PFSK-1 (cell line): ENCODE measurements around the gene RYR1.

Experiments
- FOXP2 ChIP-seq: optimal IDR thresholded peaks from 2 replicates; pipeline ENCODE3; 2011; ENCODE audit warnings: borderline replicate concordance, control low read depth, inconsistent platforms; ENCODE audit not compliant: insufficient read depth; ENCODE audit errors: extremely low read length, extremely low read depth
- POLR2AphosphoS5 ChIP-seq: IDR thresholded peaks from 2 replicates; pipeline ENCODE4 v1.6.1; 2012; ENCODE audit warnings: low read depth, mild to moderate bottlenecking, control low read depth, low read length, moderate library complexity
- SIN3A ChIP-seq: IDR thresholded peaks from 2 replicates; pipeline ENCODE4 v1.6.1; 2012; ENCODE audit warnings: mild to moderate bottlenecking, low read length, moderate library complexity, borderline replicate concordance; ENCODE audit not compliant: insufficient read depth
- TAF1 ChIP-seq: IDR thresholded peaks from 2 replicates; pipeline ENCODE4 v1.6.1; 2012; ENCODE audit warnings: low read length, control low read depth, borderline replicate concordance; ENCODE audit not compliant: insufficient read depth
- TF ChIP-seq, protein P1 (sequence below), 2 experiments: IDR thresholded peaks; 2 replicates each; pipeline versions ENCODE4 v1.6.1 to v1.8.0; 2011 to 2012; ENCODE audit warnings: low read depth in 2 of 2, low read length in 2 of 2, control low read depth in 1 of 2, inconsistent platforms in 1 of 2, mild to moderate bottlenecking in 1 of 2, moderate library complexity in 1 of 2; ENCODE audit not compliant: insufficient read depth in 1 of 2

RYR1 gene

DNA sequence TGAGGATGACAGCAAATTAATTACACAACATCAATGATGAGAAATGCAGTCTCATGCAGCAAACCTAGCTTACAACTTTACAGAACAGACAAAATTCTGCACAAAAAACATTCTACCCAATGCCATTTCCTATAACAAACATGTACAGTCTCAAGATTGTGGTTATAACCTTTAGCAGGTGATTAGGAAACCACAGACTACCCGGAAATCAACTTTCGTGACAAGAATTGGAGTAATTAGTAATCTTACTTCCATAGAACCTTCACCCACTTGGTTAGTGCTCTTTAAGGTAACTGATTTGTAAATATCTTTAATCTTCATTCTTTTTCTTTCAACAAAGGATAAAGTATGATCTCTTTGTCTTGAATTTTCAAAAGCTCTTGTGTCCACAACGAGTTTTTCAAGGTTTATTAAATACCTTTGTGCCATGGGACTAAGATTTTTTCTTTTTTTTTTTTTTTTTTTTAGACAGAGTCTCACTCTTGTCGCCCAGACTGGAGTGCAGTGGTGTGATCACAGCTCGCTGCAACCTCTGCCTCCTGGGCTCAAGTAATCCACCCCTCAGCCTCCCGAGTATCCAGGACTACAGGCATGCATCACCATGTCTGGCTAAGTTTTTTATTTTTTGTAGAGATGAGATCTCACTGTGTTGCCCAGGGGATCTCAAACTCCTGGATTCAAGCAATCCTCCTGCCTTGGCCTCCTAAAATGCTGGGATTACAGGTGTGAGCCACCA, 105.5 kb downstream of the RYR1 start:
- TF ChIP-seq POLR2AphosphoS5: no peak
- TF ChIP-seq SIN3A: no peak
- TF ChIP-seq, protein P1, sequence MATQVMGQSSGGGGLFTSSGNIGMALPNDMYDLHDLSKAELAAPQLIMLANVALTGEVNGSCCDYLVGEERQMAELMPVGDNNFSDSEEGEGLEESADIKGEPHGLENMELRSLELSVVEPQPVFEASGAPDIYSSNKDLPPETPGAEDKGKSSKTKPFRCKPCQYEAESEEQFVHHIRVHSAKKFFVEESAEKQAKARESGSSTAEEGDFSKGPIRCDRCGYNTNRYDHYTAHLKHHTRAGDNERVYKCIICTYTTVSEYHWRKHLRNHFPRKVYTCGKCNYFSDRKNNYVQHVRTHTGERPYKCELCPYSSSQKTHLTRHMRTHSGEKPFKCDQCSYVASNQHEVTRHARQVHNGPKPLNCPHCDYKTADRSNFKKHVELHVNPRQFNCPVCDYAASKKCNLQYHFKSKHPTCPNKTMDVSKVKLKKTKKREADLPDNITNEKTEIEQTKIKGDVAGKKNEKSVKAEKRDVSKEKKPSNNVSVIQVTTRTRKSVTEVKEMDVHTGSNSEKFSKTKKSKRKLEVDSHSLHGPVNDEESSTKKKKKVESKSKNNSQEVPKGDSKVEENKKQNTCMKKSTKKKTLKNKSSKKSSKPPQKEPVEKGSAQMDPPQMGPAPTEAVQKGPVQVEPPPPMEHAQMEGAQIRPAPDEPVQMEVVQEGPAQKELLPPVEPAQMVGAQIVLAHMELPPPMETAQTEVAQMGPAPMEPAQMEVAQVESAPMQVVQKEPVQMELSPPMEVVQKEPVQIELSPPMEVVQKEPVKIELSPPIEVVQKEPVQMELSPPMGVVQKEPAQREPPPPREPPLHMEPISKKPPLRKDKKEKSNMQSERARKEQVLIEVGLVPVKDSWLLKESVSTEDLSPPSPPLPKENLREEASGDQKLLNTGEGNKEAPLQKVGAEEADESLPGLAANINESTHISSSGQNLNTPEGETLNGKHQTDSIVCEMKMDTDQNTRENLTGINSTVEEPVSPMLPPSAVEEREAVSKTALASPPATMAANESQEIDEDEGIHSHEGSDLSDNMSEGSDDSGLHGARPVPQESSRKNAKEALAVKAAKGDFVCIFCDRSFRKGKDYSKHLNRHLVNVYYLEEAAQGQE (IDR thresholded peaks at IDR 0.05; ENCODE audit: insufficient read depth in 1 of 2, low read depth in 2 of 2, low read length in 2 of 2): no peak
- TF ChIP-seq FOXP2: no peak
- no peak for TF ChIP-seq TAF1

DNA sequence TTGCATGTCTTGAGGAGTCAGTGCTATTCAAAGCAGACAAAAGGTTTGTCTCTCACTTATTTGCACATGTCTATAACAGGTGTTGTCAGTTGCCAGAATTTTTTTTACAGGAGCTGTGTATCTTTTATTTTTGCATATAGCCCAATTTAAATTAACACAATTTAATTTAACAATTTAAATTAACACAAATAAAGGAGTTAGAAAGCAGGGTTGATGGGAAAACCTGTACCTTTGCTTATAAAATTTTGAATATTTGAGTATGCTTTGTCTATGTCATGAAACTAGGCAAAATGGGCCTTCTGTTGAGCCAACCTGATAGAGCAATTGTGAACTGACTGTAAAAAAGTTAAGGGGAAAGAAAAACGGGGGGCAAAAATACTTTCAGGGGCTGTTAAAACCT, 106.3 kb downstream of the RYR1 start:
- TF ChIP-seq, protein P1 (IDR thresholded peaks at IDR 0.05; ENCODE audit: insufficient read depth in 1 of 2, low read depth in 2 of 2, low read length in 2 of 2): no peak
- TF ChIP-seq TAF1 (no peak), SIN3A (no peak), FOXP2 (no peak), POLR2AphosphoS5 (no peak)

DNA sequence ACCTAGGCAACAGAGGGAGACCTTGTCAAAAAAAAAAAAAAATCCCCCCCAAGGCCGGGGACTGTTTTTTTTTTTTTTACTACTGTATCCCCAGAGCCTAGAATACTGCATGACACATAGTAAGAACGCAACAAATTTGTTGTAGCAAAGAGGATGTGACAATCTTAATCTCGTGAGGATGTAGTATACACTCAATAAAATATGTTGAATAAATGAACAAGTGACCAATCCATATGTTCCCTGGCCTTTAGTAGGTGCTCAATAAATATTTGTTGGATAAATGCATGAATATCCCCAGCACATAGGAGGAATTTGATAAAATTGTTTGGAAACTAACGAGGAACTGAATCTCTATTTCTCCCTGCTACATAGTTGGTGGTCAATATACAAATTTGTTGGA, 108.5 kb downstream of the RYR1 start:
- TF ChIP-seq, protein P1 (IDR thresholded peaks at IDR 0.05; ENCODE audit: insufficient read depth in 1 of 2, low read depth in 2 of 2, low read length in 2 of 2): no peak
- TF ChIP-seq FOXP2: no peak
- TF ChIP-seq SIN3A: no peak
- no peak for TF ChIP-seq TAF1
- no peak for TF ChIP-seq POLR2AphosphoS5

DNA sequence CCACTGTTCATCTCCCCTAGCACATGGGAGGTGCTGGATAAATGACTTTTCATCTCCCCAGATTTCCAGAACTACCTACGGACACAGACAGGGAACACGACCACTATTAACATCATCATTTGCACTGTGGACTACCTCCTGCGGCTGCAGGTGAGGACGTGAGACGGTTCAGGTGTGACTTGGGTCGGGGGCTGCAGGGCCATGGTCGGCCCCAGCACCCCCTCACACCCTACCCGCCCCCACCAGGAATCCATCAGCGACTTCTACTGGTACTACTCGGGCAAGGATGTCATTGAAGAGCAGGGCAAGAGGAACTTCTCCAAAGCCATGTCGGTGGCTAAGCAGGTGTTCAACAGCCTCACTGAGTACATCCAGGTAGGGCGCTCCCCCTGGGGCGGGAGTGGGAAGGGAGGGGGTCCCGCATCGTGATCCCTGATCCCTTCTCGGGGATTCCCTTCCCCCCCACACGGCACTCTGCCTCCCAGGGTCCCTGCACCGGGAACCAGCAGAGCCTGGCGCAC, 109.9 kb downstream of the RYR1 start:
- TF ChIP-seq SIN3A: no peak

DNA sequence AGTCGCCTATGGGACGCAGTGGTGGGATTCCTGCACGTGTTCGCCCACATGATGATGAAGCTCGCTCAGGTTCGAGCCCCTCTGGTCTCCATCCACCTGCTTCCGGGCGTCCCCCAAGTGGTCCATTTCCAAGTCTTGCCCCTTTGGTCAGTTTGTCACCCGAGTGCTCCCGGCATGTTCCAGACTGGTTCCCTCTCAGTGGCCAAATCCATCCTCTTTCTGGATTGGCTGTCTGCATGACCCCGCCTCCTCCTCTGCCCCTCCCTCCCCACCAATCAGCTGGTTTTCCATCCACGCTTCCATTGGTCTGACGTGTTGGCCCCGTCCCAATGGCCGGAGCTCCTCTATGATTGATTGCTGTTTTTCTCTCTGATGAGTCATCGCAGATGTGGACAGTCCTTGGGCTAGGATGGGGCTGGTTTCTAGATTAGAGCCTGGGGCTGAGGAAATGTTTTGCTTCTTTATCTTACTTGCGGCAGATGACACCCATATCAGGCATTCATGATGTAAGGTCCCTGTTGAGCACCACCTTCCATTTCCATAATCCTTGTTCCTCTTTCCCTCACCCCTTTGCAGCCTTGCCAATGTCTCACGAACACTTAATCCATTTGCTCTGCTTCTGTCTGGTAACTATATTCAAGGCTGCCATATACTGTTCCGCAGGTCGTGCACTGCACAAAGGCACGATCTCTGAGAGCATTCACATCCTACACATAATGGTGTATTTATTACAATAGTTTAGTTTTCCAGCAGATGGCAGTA, 110.5 kb downstream of the RYR1 start:
- TF ChIP-seq, protein P1 (IDR thresholded peaks at IDR 0.05; ENCODE audit: insufficient read depth in 1 of 2, low read depth in 2 of 2, low read length in 2 of 2): no peak
- no peak for TF ChIP-seq FOXP2
- no peak for TF ChIP-seq POLR2AphosphoS5
- no peak for TF ChIP-seq SIN3A
- TF ChIP-seq TAF1: no peak
